Glomerular visceral epithelial cell (primary cell): ENCODE data around the gene DCST2.

ENCODE experiments used
- DNase-seq: peaks from one replicate; pipeline ENCODE4 v3.0.0-alpha.2; 2016; ENCODE audit errors: extremely low spot score

The DCST2 gene

GRCh38 chr1:155049651-155050559 is 16.3 kb upstream of the DCST2 start:
- DNase-seq = peak; percentile 54

- no peak for DNase-seq
Observed at GRCh38 chr1:155048449-155049334, 15.1 kb upstream of the DCST2 start.

DNA sequence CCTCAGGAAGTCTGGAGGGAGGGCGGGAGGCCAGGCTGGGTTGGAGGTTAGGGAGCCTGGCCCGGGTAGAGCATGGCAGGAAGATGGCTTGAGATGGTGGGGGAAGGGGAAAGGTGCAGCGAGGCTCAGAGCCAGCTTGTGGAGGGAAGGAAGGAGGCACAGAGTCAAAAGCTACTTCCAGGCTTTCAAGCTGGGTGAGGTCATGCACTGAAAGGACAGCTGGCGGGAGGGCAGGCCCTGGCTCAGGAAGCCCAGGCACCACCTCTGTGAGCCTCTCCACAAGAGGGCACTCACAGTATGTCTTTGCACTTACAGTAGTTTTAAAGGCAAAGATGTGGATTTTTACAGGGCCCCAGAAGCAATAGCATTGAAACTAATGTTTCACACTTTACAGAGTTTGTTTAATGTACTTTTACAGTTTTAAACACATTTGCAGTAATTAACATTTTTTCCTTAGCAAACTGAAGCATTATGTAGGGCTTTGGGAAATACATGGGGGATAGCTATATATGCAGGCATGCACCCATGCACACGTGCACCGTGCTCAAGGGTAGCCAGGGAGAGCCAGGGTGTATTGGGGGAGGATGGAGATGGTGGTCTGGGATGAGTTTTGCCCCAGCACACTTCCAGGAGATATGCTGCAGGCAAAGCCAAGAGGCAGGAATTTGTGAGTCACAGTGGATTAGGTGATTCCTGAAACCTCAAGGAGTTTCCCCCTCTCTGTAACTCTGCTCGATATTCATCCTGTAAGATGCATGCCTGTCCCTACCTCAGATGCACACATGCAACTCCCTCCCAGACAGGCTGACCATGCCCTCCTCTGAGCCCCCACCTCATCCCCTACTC is 11.5 kb upstream of the DCST2 start:
- peak; percentile 88 for DNase-seq

- DNase-seq = no peak
Observed at GRCh38 chr1:155044365-155044764, 10.8 kb upstream of the DCST2 start.

- DNase-seq = no peak
Observed at GRCh38 chr1:155043793-155044192, 10.2 kb upstream of the DCST2 start.

DNA sequence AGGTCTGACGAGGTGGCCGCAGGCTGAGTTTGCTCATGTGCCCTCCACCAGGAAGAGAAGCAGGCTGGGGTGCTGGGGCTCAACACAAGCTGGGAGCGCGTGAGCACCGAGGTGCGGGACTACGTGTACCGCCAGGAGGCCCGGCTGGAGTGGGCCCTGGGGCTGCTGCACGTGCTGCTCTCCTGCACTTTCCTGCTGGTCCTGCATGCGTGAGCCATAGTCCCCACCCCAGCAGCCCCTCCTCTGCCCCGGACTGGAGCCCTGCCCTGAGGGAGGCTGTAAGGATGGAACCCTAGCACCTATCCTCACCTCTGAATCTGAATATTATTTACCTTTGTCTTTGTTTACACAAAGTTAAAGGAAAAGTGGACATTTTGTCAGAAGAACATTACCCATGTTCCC is 9.7 kb upstream of the DCST2 start:
- no peak for DNase-seq

- no peak for DNase-seq
Observed at GRCh38 chr1:155042789-155043188, 9.2 kb upstream of the DCST2 start.

DNA sequence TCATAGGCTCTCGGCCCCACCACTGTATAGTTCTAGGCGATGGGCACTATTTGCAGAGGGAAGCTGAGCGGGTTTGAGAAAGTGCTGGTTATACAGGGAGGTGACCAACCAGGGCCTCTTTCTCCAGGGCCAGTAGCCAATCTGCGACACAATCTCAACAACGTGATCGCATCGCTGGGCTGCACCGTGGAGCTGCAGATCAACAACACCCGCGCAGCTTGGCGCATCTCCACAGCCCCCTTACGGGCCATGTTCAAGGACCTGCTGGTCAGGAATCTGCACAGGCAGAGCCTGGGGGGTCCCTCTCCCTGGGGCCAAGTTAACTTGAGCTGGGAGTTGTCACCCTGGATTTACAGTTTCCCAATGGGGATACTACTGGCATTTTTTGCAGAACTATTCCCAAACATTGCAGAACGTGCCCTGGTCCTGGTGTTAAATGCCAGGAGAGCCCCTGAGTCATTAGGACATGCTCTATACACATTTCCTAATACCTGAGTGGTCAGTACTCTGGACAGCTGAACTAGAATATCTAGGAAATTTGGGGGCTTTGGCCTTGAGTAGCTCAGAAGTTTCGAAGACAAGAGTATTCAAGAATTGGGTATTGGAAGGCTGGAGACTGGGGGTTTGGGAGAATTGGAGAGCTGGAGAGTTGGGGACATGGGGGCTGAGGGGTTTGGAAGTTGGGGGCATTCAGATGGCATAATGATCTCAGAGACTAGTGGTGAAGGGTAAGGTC is 6.9 kb upstream of the DCST2 start:
- DNase-seq = no peak

DNA sequence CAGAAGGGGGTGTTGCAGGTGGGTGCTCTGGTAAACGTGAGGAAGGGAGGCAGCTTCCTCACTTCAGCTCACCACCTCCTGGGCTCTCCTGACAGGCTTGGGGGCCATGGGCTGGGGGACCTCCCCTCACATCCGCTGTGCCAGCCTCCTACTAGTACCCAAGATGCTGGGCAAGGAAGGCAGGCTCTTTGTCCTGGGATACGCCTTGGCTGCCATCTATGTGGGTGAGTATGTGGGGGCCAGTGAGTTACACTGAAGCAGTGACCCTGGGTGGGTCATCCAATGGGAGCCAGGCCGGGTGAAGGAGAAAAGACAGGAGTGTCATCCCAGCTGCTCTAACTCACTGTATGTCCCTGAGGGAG is 5.7 kb upstream of the DCST2 start:
- DNase-seq = no peak

GRCh38 chr1:155038602-155039307 is 5.2 kb upstream of the DCST2 start:
- peak; percentile 57 for DNase-seq

DNA sequence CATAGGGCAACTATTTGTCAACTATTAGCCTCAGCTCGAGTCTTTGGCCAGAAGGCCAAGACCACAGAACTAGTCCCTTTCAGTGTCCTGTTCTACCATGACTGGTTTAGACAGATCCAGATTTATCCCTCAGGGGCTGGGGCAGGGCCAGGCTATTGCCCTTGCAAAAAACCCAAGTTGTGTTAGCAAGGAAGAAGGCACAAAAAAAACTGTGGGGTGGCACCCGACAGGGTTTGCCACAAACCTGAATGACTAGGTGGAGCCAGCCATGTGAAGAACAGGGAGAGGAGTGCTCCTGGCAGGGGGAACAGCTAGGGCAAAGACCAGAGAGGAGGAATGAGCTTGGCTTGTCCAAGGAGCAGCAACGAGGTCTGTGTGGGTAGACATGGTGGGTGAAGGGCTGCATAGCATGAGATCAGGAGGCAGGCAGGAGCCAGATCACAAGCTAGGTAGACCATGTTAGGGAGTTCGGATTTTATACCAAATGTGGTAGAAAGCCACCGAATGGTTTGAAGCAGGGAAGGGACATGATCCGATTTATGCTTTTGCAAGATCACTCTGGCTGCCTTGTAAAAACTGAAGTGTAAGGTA is 4.4 kb upstream of the DCST2 start:
- DNase-seq = no peak

DNA sequence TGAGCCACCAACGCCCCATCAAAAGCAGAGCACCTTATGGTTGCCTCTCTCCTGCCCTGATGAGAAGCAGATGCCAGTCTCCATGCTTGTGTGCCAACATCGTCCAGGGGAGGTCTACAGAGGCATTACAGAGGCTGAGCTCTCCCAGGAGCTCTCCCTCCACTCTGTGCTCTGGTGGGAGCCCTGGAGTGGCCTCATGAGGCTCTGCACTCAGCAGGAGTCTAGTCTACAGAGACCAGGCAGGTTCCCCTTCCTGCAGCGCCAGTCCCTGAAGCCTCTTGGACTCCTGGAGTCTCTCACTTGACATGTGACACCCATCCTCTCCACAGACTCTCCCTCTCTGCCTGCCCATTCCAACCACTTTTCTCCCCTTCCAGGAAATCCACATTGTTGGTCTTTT is 3.5 kb upstream of the DCST2 start:
- DNase-seq = no peak

- DNase-seq = no peak
Observed at GRCh38 chr1:155035936-155036335, 2.4 kb upstream of the DCST2 start.

GRCh38 chr1:155034318-155035208 is 982 bp upstream of the DCST2 start:
- no peak for DNase-seq

- no peak for DNase-seq
Observed at GRCh38 chr1:155032886-155033285, 695 bp downstream of the DCST2 start.

DNA sequence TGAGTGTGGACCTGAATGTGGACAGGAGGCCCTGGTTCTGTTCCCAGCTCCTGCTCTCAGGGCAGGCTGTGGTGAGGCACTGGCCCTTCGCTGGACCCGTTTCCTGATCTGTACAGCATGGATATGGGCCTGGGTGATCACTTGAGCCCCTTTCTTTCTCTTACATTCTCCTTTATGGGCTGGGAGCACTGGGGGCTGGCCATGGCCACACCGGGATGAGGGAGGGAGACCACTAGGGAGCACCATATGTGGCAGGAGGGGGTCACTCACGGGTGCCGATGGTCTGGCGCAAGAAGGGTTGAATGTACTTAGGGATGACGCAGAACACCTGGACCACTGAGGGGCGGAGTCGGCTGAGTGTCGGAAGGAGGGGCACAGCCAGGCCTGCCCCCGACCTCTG is 2.7 kb downstream of the DCST2 start:
- DNase-seq = no peak

GRCh38 chr1:155030243-155030795 is 3.3 kb downstream of the DCST2 start:
- no peak for DNase-seq

- DNase-seq = no peak
Observed at GRCh38 chr1:155029513-155030242, 3.9 kb downstream of the DCST2 start.
